HG03280 (cell line): ENCODE data around the gene ZSCAN21.

Experiments
- ATAC-seq: cut with Tn5 transposase; IDR thresholded peaks from one replicate; pipeline ENCODE4 v1.9.1; 2021; ENCODE audit warnings: mild to moderate bottlenecking, moderate library complexity; ENCODE audit not compliant: unreplicated experiment

The ZSCAN21 gene

GRCh38 chr7:100072462-100072861 lies 22.9 kb downstream of the ZSCAN21 start:
- ATAC-seq, result no peak

- no peak for ATAC-seq
Measured at GRCh38 chr7:100074841-100075240, 25.3 kb downstream of the ZSCAN21 start.

GRCh38 chr7:100075418-100075817 lies 25.8 kb downstream of the ZSCAN21 start:
- no peak for ATAC-seq

GRCh38 chr7:100077205-100077604 lies 27.6 kb downstream of the ZSCAN21 start:
- no peak for ATAC-seq

GRCh38 chr7:100079024-100079560 lies 29.5 kb downstream of the ZSCAN21 start:
- no peak for ATAC-seq

GRCh38 chr7:100080907-100081534 lies 31.4 kb downstream of the ZSCAN21 start:
- ATAC-seq, result no peak

- peak; percentile 85 for ATAC-seq
Measured at GRCh38 chr7:100081535-100082102, 32.0 kb downstream of the ZSCAN21 start, which contains the start of gene ZNF3. Gene ZNF3, minus strand, starts transcription at chr7:100081723. Its CDS starts 4,366 bp downstream, at chr7:100077357.

- ATAC-seq, result no peak
Measured at GRCh38 chr7:100082978-100083377, 33.4 kb downstream of the ZSCAN21 start.

GRCh38 chr7:100085515-100085914 lies 35.9 kb downstream of the ZSCAN21 start:
- ATAC-seq, result no peak

GRCh38 chr7:100087055-100087750 lies 37.6 kb downstream of the ZSCAN21 start:
- no peak for ATAC-seq

GRCh38 chr7:100088095-100088620 lies 38.6 kb downstream of the ZSCAN21 start:
- no peak for ATAC-seq

- ATAC-seq, result peak; percentile 64
Measured at GRCh38 chr7:100088621-100089457, 39.3 kb downstream of the ZSCAN21 start, which contains the start of gene COPS6. Gene COPS6, plus strand, starts transcription at chr7:100088969. Its CDS starts 22 bp downstream, at chr7:100088991.

GRCh38 chr7:100089458-100090196 lies 40.1 kb downstream of the ZSCAN21 start:
- ATAC-seq, result no peak

- no peak for ATAC-seq
Measured at GRCh38 chr7:100090527-100091410, 41.2 kb downstream of the ZSCAN21 start.

GRCh38 chr7:100091411-100092181 lies 42.0 kb downstream of the ZSCAN21 start:
- ATAC-seq, result no peak

- ATAC-seq, result no peak
Measured at GRCh38 chr7:100093054-100093453, 43.5 kb downstream of the ZSCAN21 start.

- no peak for ATAC-seq
Measured at GRCh38 chr7:100093498-100093897, 43.9 kb downstream of the ZSCAN21 start.

GRCh38 chr7:100093925-100094486 lies 44.4 kb downstream of the ZSCAN21 start:
- ATAC-seq, result no peak
